GM12878 (cell line): ENCODE data around the gene PLK4. TPM values are rescaled to one million over a fixed set of nuclear protein-coding genes. Genes with fewer than 3 reads are reported as not detected.

Experiments used
- ATAC-seq: fragments of 200-7000 bp; cut with Tn5 transposase; 3 replicates; pipeline ENCODE4 v1.9.1; 2020; ENCODE audit warnings: mild to moderate bottlenecking, moderate library complexity
- BruUV-seq: library from RNA; stranded (reverse); fragments of 400-500 nt; replicated peaks from 2 replicates; lab custom pipeline; 2021; lab: Mats Ljungman, UMichigan
- CTCF ChIA-PET: fragments of 300-600 bp; sonication (Branson Sonifier 250); formaldehyde crosslinking; extraction: SDS; loops from one replicate; lab custom pipeline; 2021; ENCODE audit warnings: inconsistent platforms; lab: Yijun Ruan, JAX
- POLR2A ChIA-PET: fragments of 350-600 bp; formaldehyde crosslinking; extraction: SDS; loops from one replicate; lab custom pipeline; 2021; ENCODE audit warnings: inconsistent platforms; lab: Charles Lee
- RAD21 ChIA-PET: fragments of 300-600 bp; sonication (Branson Sonifier 250); formaldehyde crosslinking; loops from one replicate; lab custom pipeline; 2023; ENCODE audit warnings: antibody characterized with exemption; ENCODE audit not compliant: unreplicated experiment; lab: Charles Lee
- SMC1A ChIA-PET: fragments of 300-600 bp; sonication (Branson Sonifier 250); formaldehyde crosslinking; loops from one replicate; lab custom pipeline; 2023; ENCODE audit not compliant: unreplicated experiment, uncharacterized antibody; lab: Charles Lee
- DNase-seq: peaks from one replicate; pipeline ENCODE4 v3.0.0-alpha.2; 2011; ENCODE audit warnings: low read depth, low spot score
- FAIRE-seq: peaks from 3 replicates; lab custom pipeline; 2011; peaks lifted over from hg19 to GRCh38; lab: Jason Lieb, UNC
- H2AFZ ChIP-seq: 2 replicates; pipeline ENCODE4 v1.6.0; 2011; ENCODE audit warnings: low read depth, low read length, control low read depth; ENCODE audit not compliant: control insufficient read depth
- H3K27ac ChIP-seq: 2 replicates; pipeline ENCODE4 v1.5.1; 2011; ENCODE audit warnings: control low read depth; ENCODE audit not compliant: control insufficient read depth, insufficient read depth
- H3K27me3 ChIP-seq, 2 experiments: replicated peaks in 1 of 2; 2 replicates each; pipeline versions ENCODE4 v1.6.0 to v1.6.1; 2011; ENCODE audit warnings: low read length in 1 of 2; ENCODE audit not compliant: control insufficient read depth in 2 of 2, insufficient read depth in 2 of 2
- H3K36me3 ChIP-seq, 2 experiments: 2 replicates each; pipeline ENCODE4 v1.5.1; 2011; ENCODE audit warnings: low read length in 1 of 2; ENCODE audit not compliant: control insufficient read depth in 2 of 2, insufficient read depth in 2 of 2
- H3K4me1 ChIP-seq: 2 replicates; pipeline ENCODE4 v1.6.1; 2011; ENCODE audit warnings: mild to moderate bottlenecking, low read length, moderate library complexity, mixed read lengths; ENCODE audit not compliant: control insufficient read depth, insufficient read depth
- H3K4me2 ChIP-seq: 2 replicates; pipeline ENCODE4 v1.6.0; 2011; ENCODE audit warnings: control low read depth; ENCODE audit not compliant: control insufficient read depth, insufficient read depth
- H3K4me3 ChIP-seq: fragments of 200-600 bp; sonication (generic); 2 replicates; pipeline ENCODE4 v1.5.1; 2016
- H3K79me2 ChIP-seq: 2 replicates; pipeline ENCODE4 v1.6.0; 2011; ENCODE audit warnings: low read length; ENCODE audit not compliant: control insufficient read depth, insufficient read depth
- H3K9ac ChIP-seq: 2 replicates; pipeline ENCODE4 v1.8.0; 2011; ENCODE audit warnings: low read length, control low read depth, mixed read lengths; ENCODE audit not compliant: control insufficient read depth, insufficient read depth
- H3K9me3 ChIP-seq: replicated peaks from 3 replicates; pipeline ENCODE4 v1.5.1; 2011; ENCODE audit warnings: mild to moderate bottlenecking, low read length; ENCODE audit not compliant: control insufficient read depth, insufficient read depth
- H4K20me1 ChIP-seq: 2 replicates; pipeline ENCODE4 v1.6.0; 2011; ENCODE audit not compliant: control insufficient read depth, insufficient read depth
- CBX5 ChIP-seq: sonication (generic); IDR thresholded peaks from 2 replicates; pipeline ENCODE4 v1.6.1; 2016; ENCODE audit warnings: low read depth, moderate library complexity, mild to moderate bottlenecking, inconsistent platforms
- MXI1 ChIP-seq: fragments of 150-350 bp; IDR thresholded peaks from 2 replicates; pipeline ENCODE4 v1.6.1; 2011; ENCODE audit warnings: low read depth, mild to moderate bottlenecking, inconsistent platforms, low read length, improper control_type of control experiment
- NRF1 ChIP-seq: conservative IDR thresholded peaks from 2 replicates; pipeline ENCODE4 v1.6.1; 2011; ENCODE audit warnings: mild to moderate bottlenecking, low read depth, low read length, improper control_type of control experiment
- SREBF2 ChIP-seq: IDR thresholded peaks from 2 replicates; pipeline ENCODE4 v1.6.1; 2012; ENCODE audit warnings: mild to moderate bottlenecking, low read length
- WGBS: methylation state at CpG from one replicate; pipeline ENCODE4 v1.1.6; 2016; ENCODE audit warnings: low lambda C conversion rate; ENCODE audit not compliant: insufficient replicate concordance, insufficient coverage; ENCODE audit errors: missing lambda C conversion rate; 5-methylcytosine and 5-hydroxymethylcytosine counted together
- in situ Hi-C: fragments of 300-500 bp; cut with MboI; formaldehyde crosslinking; loops from 9 replicates; pipeline ENCODE4 v1.14.3; 2018; ENCODE audit warnings: mixed read lengths
- intact Hi-C: fragments of 100-400 bp; cut with micrococcal nuclease; formaldehyde crosslinking; loops from one replicate; pipeline ENCODE4 v1.14.2; 2022; ENCODE audit not compliant: unreplicated experiment
- polyA plus RNA-seq, 11 experiments: library from polyadenylated mRNA; depleted of rRNA in 4 of 11; unstranded in 6 of 11; stranded (reverse) in 5 of 11; fragments of >200 nt; fragmentation: Nextera tagmentation in 4 of 11; fragmentation: Illumina TruSeq in 1 of 11; extraction: Ambion mirVana in 4 of 11; extraction: Trizol in 1 of 11; gene quantifications; 1 replicate in 1 of 11; 2 replicates in 10 of 11; pipeline versions ENCODE4 v1.2.1 to v1.2.3, GENCODE V29; 2011 to 2016; ENCODE audit warnings: inconsistent platforms in 2 of 11, missing spikeins in 2 of 11, low read depth in 1 of 11
- total RNA-seq, 4 experiments: library from RNA; depleted of rRNA in 3 of 4; stranded (reverse); fragments of >200 nt in 3 of 4; fragmentation: Illumina TruSeq in 1 of 4; extraction: Trizol in 1 of 4; gene quantifications; 2 replicates each; pipeline versions ENCODE4 v1.2.1 to v1.2.3, GENCODE V29; 2013 to 2021
- TF ChIP-seq, protein P1 (sequence below): fragments of 450-650 bp; IDR thresholded peaks from 2 replicates; pipeline ENCODE4 v1.6.1; 2018; ENCODE audit warnings: borderline replicate concordance, mild to moderate bottlenecking; ENCODE audit not compliant: partially characterized antibody

Gene PLK4
- total and polyA plus RNA-seq, 10 of the 15 experiments (the other 5 are each of a cell fraction or from before 2014, with no cell fraction given): 16.6 to 55.3 (median 45.8) TPM

GRCh38 chr4:127849505-127850234 is 31.0 kb upstream of the PLK4 start:
- TF ChIP-seq CBX5 (peak; percentile 60; the same call in 1 of the 2 replicates), NRF1 (no peak), SREBF2 (no peak), MXI1 (no peak)
- TF ChIP-seq, protein P1, sequence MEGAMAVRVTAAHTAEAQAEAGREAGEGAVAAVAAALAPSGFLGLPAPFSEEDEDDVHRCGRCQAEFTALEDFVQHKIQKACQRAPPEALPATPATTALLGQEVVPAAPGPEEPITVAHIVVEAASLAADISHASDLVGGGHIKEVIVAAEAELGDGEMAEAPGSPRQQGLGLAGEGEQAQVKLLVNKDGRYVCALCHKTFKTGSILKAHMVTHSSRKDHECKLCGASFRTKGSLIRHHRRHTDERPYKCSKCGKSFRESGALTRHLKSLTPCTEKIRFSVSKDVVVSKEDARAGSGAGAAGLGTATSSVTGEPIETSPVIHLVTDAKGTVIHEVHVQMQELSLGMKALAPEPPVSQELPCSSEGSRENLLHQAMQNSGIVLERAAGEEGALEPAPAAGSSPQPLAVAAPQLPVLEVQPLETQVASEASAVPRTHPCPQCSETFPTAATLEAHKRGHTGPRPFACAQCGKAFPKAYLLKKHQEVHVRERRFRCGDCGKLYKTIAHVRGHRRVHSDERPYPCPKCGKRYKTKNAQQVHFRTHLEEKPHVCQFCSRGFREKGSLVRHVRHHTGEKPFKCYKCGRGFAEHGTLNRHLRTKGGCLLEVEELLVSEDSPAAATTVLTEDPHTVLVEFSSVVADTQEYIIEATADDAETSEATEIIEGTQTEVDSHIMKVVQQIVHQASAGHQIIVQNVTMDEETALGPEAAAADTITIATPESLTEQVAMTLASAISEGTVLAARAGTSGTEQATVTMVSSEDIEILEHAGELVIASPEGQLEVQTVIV: no peak
- ATAC-seq (no peak), DNase-seq (no peak), FAIRE-seq (no peak)
- H3K36me3 ChIP-seq: no peaks in the 10 kb centered on the region; a peak in 1 of 4 replicates
- H3K79me2 ChIP-seq: no peaks in the 10 kb centered on the region
- H2AFZ ChIP-seq: no peak overlapping the region
- H3K4me3 ChIP-seq: no peak overlapping the region
- ChIA-PET RAD21 (no interaction called here), SMC1A (interaction anchor here (0.5 to 1.3 kb wide), 3 partner anchors 22 to 32 kb away, joined by 3 read pairs; no protein-coding TSS in a partner anchor), CTCF (no interaction called here), POLR2A (interaction anchor here (0.6 kb wide), 1 partner anchor 67 kb away, joined by 4 read pairs; no protein-coding TSS in a partner anchor)
- H3K27ac ChIP-seq: no peak overlapping the region
- in situ Hi-C loops (no loop called here), intact Hi-C loops (no loop called here)
- no peaks in the 10 kb centered on the region for H3K4me1 ChIP-seq
- H3K4me2 ChIP-seq: no peak overlapping the region
- H3K9ac ChIP-seq: no peak overlapping the region
- peaks cover 14% of the 10 kb centered on the region for H3K9me3 ChIP-seq
- 100% methylated on average over 1 of the region's 1 CpG for WGBS
- H4K20me1 ChIP-seq: no peaks in the 10 kb centered on the region
- no TSS peak for BruUV-seq
- H3K27me3 ChIP-seq: no peaks in the 10 kb centered on the region
